Measurements from ENCODE around the gene AACS.

GRCh38 chr12:125137766-125138344 is 72.6 kb downstream of the AACS start:
- TF ChIP-seq POLR2A (IDR thresholded peaks at IDR 0.05) (no peak), CTCF (IDR thresholded peaks at IDR 0.05) (no peak)

Measured in body of pancreas (tissue), 4 donors.